HG03159 (cell line): ENCODE data around the gene UBXN2A.
"Not testable (repeated sequence)": the region's sequence is repeated elsewhere in the genome, so short reads cannot be mapped to it uniquely, and the experiment has no call there.

Experiments used
- ATAC-seq: cut with Tn5 transposase; IDR thresholded peaks from one replicate; pipeline ENCODE4 v1.9.1; 2021; ENCODE audit warnings: mild to moderate bottlenecking, moderate library complexity; ENCODE audit not compliant: unreplicated experiment

UBXN2A gene

GRCh38 chr2:24043133-24043532 is 102.9 kb downstream of the UBXN2A start:
- ATAC-seq: not testable (repeated sequence)

GRCh38 chr2:24045511-24046508 is 105.5 kb downstream of the UBXN2A start:
- no peak for ATAC-seq

GRCh38 chr2:24046599-24046929 is 106.3 kb downstream of the UBXN2A start:
- no peak for ATAC-seq

GRCh38 chr2:24046930-24047702 is 106.9 kb downstream of the UBXN2A start, which contains the start of gene WDCP:
WDCP (minus strand) TSS chr2:24047391; CDS start chr2:24039494, 7,897 bp downstream.
- ATAC-seq: peak; percentile 100

GRCh38 chr2:24047703-24048033 is 107.4 kb downstream of the UBXN2A start:
- ATAC-seq: no peak

GRCh38 chr2:24048769-24049484 is 108.7 kb downstream of the UBXN2A start:
- ATAC-seq: no peak

GRCh38 chr2:24049485-24050021 is 109.3 kb downstream of the UBXN2A start, which contains the start of gene FKBP1B:
FKBP1B (plus strand) TSS chr2:24049741; CDS start chr2:24049850, 109 bp downstream.
- no peak for ATAC-seq

- ATAC-seq: no peak
Observed at GRCh38 chr2:24050041-24050979, 110.0 kb downstream of the UBXN2A start.

GRCh38 chr2:24051833-24052232 is 111.6 kb downstream of the UBXN2A start:
- ATAC-seq: no peak

GRCh38 chr2:24052951-24053350 is 112.7 kb downstream of the UBXN2A start:
- no peak for ATAC-seq
